H1 (cell line): ENCODE measurements around the gene NOTUM. TPM values are rescaled to one million over a fixed set of nuclear protein-coding genes. Genes with fewer than 3 reads are reported as not detected.
A peak's percentile ranks its signal among the peaks of the same experiment; 100 is the strongest.

Source experiments
- CTCF ChIA-PET: fragments of 300-600 bp; sonication (Branson Sonifier 250); formaldehyde crosslinking; loops from one replicate; lab custom pipeline; 2021; ENCODE audit not compliant: partially characterized antibody; lab: Charles Lee
- POLR2A ChIA-PET: fragments of 300-600 bp; sonication (Branson Sonifier 250); formaldehyde crosslinking; loops from one replicate; lab custom pipeline; 2021; ENCODE audit warnings: inconsistent platforms; ENCODE audit not compliant: partially characterized antibody; lab: Charles Lee
- DNase-seq, 2 experiments: peaks; one replicate each; pipeline versions ENCODE4 v3.0.0 to v3.0.0-alpha.2; 2010 to 2022; ENCODE audit warnings: low spot score in 2 of 2, low read depth in 1 of 2, mixed read lengths in 1 of 2
- FAIRE-seq: peaks from 2 replicates; lab custom pipeline; 2011; peaks lifted over from hg19 to GRCh38; lab: Jason Lieb, UNC
- H2AFZ ChIP-seq: 2 replicates; pipeline ENCODE4 v1.8.1; 2012; ENCODE audit warnings: low read length, inconsistent platforms
- H2AK5ac ChIP-seq: 2 replicates; pipeline ENCODE4 v1.6.1; 2013; ENCODE audit warnings: low read depth, low read length
- H2BK120ac ChIP-seq: replicated peaks from 2 replicates; pipeline ENCODE3; 2013; ENCODE audit warnings: low read depth, low read length, inconsistent platforms
- H2BK12ac ChIP-seq: 2 replicates; pipeline ENCODE4 v1.6.1; 2013; ENCODE audit warnings: low read depth, low read length
- H2BK15ac ChIP-seq: 2 replicates; pipeline ENCODE4 v1.6.1; 2013; ENCODE audit warnings: low read length
- H2BK20ac ChIP-seq: 2 replicates; pipeline ENCODE4 v1.6.1; 2013; ENCODE audit warnings: low read length
- H2BK5ac ChIP-seq: 2 replicates; pipeline ENCODE4 v1.6.1; 2013; ENCODE audit warnings: low read depth, low read length
- H3K14ac ChIP-seq: 2 replicates; pipeline ENCODE4 v1.6.1; 2013; ENCODE audit warnings: inconsistent platforms; ENCODE audit not compliant: insufficient read length
- H3K18ac ChIP-seq: 2 replicates; pipeline ENCODE4 v1.6.1; 2013; ENCODE audit warnings: low read length; ENCODE audit errors: extremely low read depth
- H3K23ac ChIP-seq: 2 replicates; pipeline ENCODE4 v1.6.1; 2013; ENCODE audit warnings: inconsistent platforms; ENCODE audit not compliant: insufficient read length
- H3K23me2 ChIP-seq: 2 replicates; pipeline ENCODE4 v1.6.1; 2013; ENCODE audit warnings: low read depth, low read length
- H3K27ac ChIP-seq: 2 replicates; pipeline ENCODE4 v1.6.1; 2011; ENCODE audit warnings: low read depth, low read length, inconsistent platforms
- H3K27me3 ChIP-seq, 4 experiments: replicated peaks in 1 of 4; 1 replicate in 1 of 4; 2 replicates in 3 of 4; pipeline versions ENCODE4 v1.6.1 to v1.8.1; 2011 to 2013; ENCODE audit warnings: low read length in 3 of 4, mild to moderate bottlenecking in 3 of 4, inconsistent platforms in 2 of 4, mixed read lengths in 2 of 4, moderate library complexity in 1 of 4; ENCODE audit not compliant: control insufficient read depth in 3 of 4, insufficient read depth in 3 of 4; ENCODE audit errors: extremely low read depth in 1 of 4
- H3K36me3 ChIP-seq, 4 experiments: 2 replicates each; pipeline versions ENCODE4 v1.6.1 to v1.8.1; 2011 to 2013; ENCODE audit warnings: mild to moderate bottlenecking in 4 of 4, low read length in 3 of 4, moderate library complexity in 2 of 4, control low read depth in 1 of 4, inconsistent platforms in 1 of 4; ENCODE audit not compliant: insufficient read depth in 4 of 4, control insufficient read depth in 2 of 4
- H3K4ac ChIP-seq: replicated peaks from 2 replicates; pipeline ENCODE3; 2013; ENCODE audit warnings: low read length, low read depth, mixed read lengths, inconsistent platforms; ENCODE audit not compliant: insufficient read length
- H3K4me1 ChIP-seq, 4 experiments: replicated peaks in 1 of 4; 1 replicate in 1 of 4; 2 replicates in 3 of 4; pipeline versions ENCODE4 v1.6.1 to v1.8.1; 2011 to 2013; ENCODE audit warnings: low read length in 3 of 4, inconsistent platforms in 2 of 4, mixed read lengths in 1 of 4; ENCODE audit not compliant: insufficient read depth in 4 of 4, control insufficient read depth in 3 of 4
- H3K4me2 ChIP-seq, 2 experiments: 2 replicates each; pipeline versions ENCODE4 v1.6.1 to v1.8.1; 2011 to 2013; ENCODE audit warnings: low read depth in 2 of 2, low read length in 2 of 2, control low read depth in 1 of 2, inconsistent platforms in 1 of 2, mild to moderate bottlenecking in 1 of 2; ENCODE audit not compliant: insufficient read depth in 1 of 2
- H3K4me3 ChIP-seq, 4 experiments: fragments of 200-600, 300-600 bp in 1 of 4; sonication (generic), shearing (Covaris generic), sonication (Bioruptor Twin) in 1 of 4; 2 replicates each; pipeline versions ENCODE4 v1.5.1 to v1.8.1; 2011 to 2016; ENCODE audit warnings: low read length in 4 of 4, low read depth in 3 of 4, control low read depth in 2 of 4, inconsistent platforms in 2 of 4, mild to moderate bottlenecking in 2 of 4, mixed read lengths in 1 of 4, moderate library complexity in 1 of 4; ENCODE audit not compliant: insufficient read depth in 2 of 4; ENCODE audit errors: extremely low read depth in 1 of 4
- H3K56ac ChIP-seq: replicated peaks from 2 replicates; pipeline ENCODE3; 2013; ENCODE audit warnings: low read depth, mild to moderate bottlenecking, mixed read lengths, low read length, inconsistent platforms; ENCODE audit not compliant: insufficient read length
- H3K79me1 ChIP-seq: 2 replicates; pipeline ENCODE4 v1.6.1; 2013; ENCODE audit warnings: low read depth, low read length, control low read depth
- H3K79me2 ChIP-seq, 2 experiments: 2 replicates each; pipeline versions ENCODE4 v1.6.1 to v1.8.1; 2012 to 2013; ENCODE audit warnings: low read length in 2 of 2, mild to moderate bottlenecking in 2 of 2, inconsistent platforms in 1 of 2; ENCODE audit not compliant: insufficient read depth in 2 of 2, control insufficient read depth in 1 of 2
- H3K9ac ChIP-seq, 4 experiments: replicated peaks in 1 of 4; 1 replicate in 1 of 4; 2 replicates in 3 of 4; pipeline versions ENCODE4 v1.6.1 to v1.8.1; 2011 to 2013; ENCODE audit warnings: low read depth in 3 of 4, low read length in 3 of 4, control low read depth in 2 of 4, mild to moderate bottlenecking in 2 of 4, moderate library complexity in 2 of 4, inconsistent platforms in 1 of 4; ENCODE audit errors: extremely low read depth in 1 of 4
- H3K9me3 ChIP-seq, 2 experiments: 2 replicates each; pipeline versions ENCODE4 v1.6.1 to v1.8.1; 2012 to 2013; ENCODE audit warnings: mild to moderate bottlenecking in 2 of 2, moderate library complexity in 2 of 2, control low read depth in 1 of 2, inconsistent platforms in 1 of 2, low read depth in 1 of 2, low read length in 1 of 2, mixed read lengths in 1 of 2; ENCODE audit not compliant: insufficient read depth in 2 of 2
- H4K20me1 ChIP-seq, 2 experiments: replicated peaks in 1 of 2; 2 replicates each; pipeline versions ENCODE3 to v1.8.1; 2011 to 2013; ENCODE audit warnings: inconsistent platforms in 2 of 2, low read length in 2 of 2, mild to moderate bottlenecking in 1 of 2; ENCODE audit not compliant: insufficient read depth in 2 of 2, control insufficient read depth in 1 of 2
- H4K5ac ChIP-seq: 2 replicates; pipeline ENCODE4 v1.6.1; 2013; ENCODE audit warnings: low read length, low read depth, mixed read lengths, inconsistent platforms; ENCODE audit not compliant: insufficient read length
- H4K8ac ChIP-seq: 2 replicates; pipeline ENCODE4 v1.8.0; 2013; ENCODE audit warnings: mild to moderate bottlenecking, moderate library complexity, low read length, inconsistent platforms; ENCODE audit not compliant: insufficient read depth; ENCODE audit errors: extremely low read depth
- H4K91ac ChIP-seq: replicated peaks from 2 replicates; pipeline ENCODE3; 2013; ENCODE audit warnings: low read length, mixed read lengths, inconsistent platforms; ENCODE audit not compliant: insufficient read length
- ASH2L ChIP-seq: fragments of 200-600, 300-600 bp; sonication (generic); IDR thresholded peaks from one replicate; pipeline ENCODE4 v1.7.1; 2017; ENCODE audit warnings: low read length
- CBX5 ChIP-seq: fragments of 300-800, 300-1000 bp; sonication (generic); IDR thresholded peaks from 2 replicates; pipeline ENCODE4 v1.7.1; 2016; ENCODE audit warnings: antibody characterized with exemption, low read length, low read depth
- CTBP2 ChIP-seq: IDR thresholded peaks from 2 replicates; pipeline ENCODE4 v1.7.0; 2011; ENCODE audit warnings: borderline replicate concordance, mild to moderate bottlenecking, moderate library complexity, mixed read lengths, low read length; ENCODE audit not compliant: insufficient read depth, insufficient read length
- PHF8 ChIP-seq: fragments of 200-600 bp; sonication (generic); conservative IDR thresholded peaks from 2 replicates; pipeline ENCODE4 v1.7.1; 2012; ENCODE audit warnings: low read depth, mild to moderate bottlenecking, inconsistent platforms, low read length, moderate library complexity
- RXRA ChIP-seq: IDR thresholded peaks from 2 replicates; pipeline ENCODE4 v1.6.1; 2011; ENCODE audit warnings: low read depth, mild to moderate bottlenecking, low read length, moderate library complexity; ENCODE audit not compliant: insufficient read depth
- SIN3A ChIP-seq, 2 experiments: IDR thresholded peaks in 1 of 2; conservative IDR thresholded peaks in 1 of 2; 2 replicates each; pipeline ENCODE4 v1.6.1; 2011 to 2012; ENCODE audit warnings: low read length in 2 of 2, improper control_type of control experiment in 1 of 2, low read depth in 1 of 2, mild to moderate bottlenecking in 1 of 2
- SRF ChIP-seq: IDR thresholded peaks from 2 replicates; pipeline ENCODE4 v1.6.1; 2011; ENCODE audit warnings: mild to moderate bottlenecking, low read depth, low read length, moderate library complexity
- YY1 ChIP-seq: IDR thresholded peaks from 2 replicates; pipeline ENCODE4 v1.6.1; 2011; ENCODE audit warnings: low read depth, mild to moderate bottlenecking, low read length
- WGBS, 2 experiments: shearing (Covaris generic) in 1 of 2; methylation state at CpG; one replicate each; pipeline versions ENCODE4 v1.1.6 to v1.1.7; 2013 to 2015; ENCODE audit warnings: low lambda C conversion rate in 2 of 2, mixed read lengths in 2 of 2, inconsistent platforms in 1 of 2, low coverage in 1 of 2, missing lambda C conversion rate in 1 of 2; ENCODE audit not compliant: insufficient replicate concordance in 2 of 2, insufficient coverage in 1 of 2, insufficient read length in 1 of 2; ENCODE audit errors: extremely low coverage in 1 of 2, missing lambda C conversion rate in 1 of 2; 5-methylcytosine and 5-hydroxymethylcytosine counted together
- polyA plus RNA-seq, 7 experiments: library from polyadenylated mRNA; depleted of rRNA in 3 of 7; stranded (reverse) in 5 of 7; unstranded in 2 of 7; fragments of >200 nt in 5 of 7; fragments of 200-250 nt in 2 of 7; gene quantifications; 1 replicate in 5 of 7; 2 replicates in 1 of 7; 4 replicates in 1 of 7; pipeline versions ENCODE4 v1.2.1 to v1.2.3, GENCODE V29; 2011 to 2013; ENCODE audit warnings: missing spikeins in 2 of 7, mixed read lengths in 2 of 7
- total RNA-seq: library from RNA; stranded (reverse); fragmentation: NEBNext Ultra II Directional; extraction: Animal tissue kit (Norgen Biotek cat#: 25700); gene quantifications from 2 replicates; pipeline ENCODE4 v1.2.1, GENCODE V29; 2021
- TF ChIP-seq, protein P1 (sequence below): IDR thresholded peaks from 2 replicates; pipeline ENCODE4 v1.6.1; 2012; ENCODE audit warnings: inconsistent platforms

The NOTUM gene
- total and polyA plus RNA-seq, 2 of the 8 experiments (the other 6 are each of a cell fraction or from before 2014, with no cell fraction given): 0.45 to 0.76 TPM

DNA sequence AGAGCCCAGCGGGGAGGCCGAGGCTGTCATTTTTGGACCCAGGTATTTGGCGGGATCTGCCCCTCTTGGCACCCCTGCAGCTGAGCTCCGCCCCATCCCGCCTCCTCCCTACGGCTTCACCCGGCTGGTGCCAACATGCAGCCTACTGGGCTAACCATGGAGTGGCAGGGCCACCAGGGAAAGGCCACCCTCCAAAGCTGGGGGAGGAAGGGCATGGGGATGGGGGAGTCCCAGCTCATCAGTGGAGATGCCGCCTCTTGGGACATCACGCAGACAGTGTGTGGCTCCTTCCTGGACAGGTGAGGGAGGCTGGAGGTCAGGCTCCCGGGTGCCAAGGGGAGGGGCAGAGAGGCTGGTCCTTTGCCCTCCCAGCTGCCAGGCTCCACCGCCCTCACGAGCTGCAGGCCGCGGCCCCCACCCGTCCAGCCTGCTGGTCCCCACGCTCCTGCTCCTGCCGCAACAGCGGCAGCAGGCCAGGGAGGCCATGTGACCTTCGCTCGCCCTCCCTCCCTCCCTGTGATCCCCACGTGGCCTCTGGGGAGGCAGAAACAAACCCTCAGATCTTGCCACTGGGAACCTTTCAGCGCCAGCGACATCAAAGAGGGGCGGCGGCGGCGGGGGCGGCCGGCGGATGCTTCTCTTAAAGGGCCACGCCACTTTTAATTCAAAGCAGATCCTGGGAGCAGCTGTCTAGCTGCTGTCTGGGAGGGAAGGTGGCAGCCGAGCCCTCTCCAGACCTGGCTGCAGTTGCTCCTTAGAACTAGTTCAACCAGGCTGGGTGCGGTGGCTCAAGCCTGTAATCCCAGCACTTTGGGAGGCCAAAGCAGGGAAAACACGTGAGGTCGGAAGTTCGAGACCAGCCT is 6.8 kb upstream of the NOTUM start:
- Histone ChIP-seq H3K9me3 (no peaks in the 10 kb centered on the region), H3K4me1 (peaks cover 0 to 19% (median 16%) of the 10 kb centered on the region in 4 experiments; a peak in 6 of 7 replicates), H2BK12ac (peak overlapping the region; percentile 87; the same call in 1 of the 2 replicates), H3K4ac (no peak overlapping the region), H4K5ac (no peak overlapping the region), H3K27ac (no peak overlapping the region), H3K23ac (no peak overlapping the region), H3K9ac (no peak overlapping the region), H3K36me3 (no peaks in the 10 kb centered on the region), H2BK15ac (peak overlapping the region; percentile 88), H4K91ac (peak overlapping the region; percentile 87), H3K4me2 (peak overlapping the region; percentile 8 to 58), H4K8ac (no peak overlapping the region; the same call in 1 of the 2 replicates), H4K20me1 (peaks cover 1 to 3% of the 10 kb centered on the region in 2 experiments), H2BK20ac (peak overlapping the region; percentile 97; the same call in 1 of the 2 replicates), H3K18ac (peak overlapping the region; percentile 90), H3K23me2 (no peaks in the 10 kb centered on the region), H2BK5ac (peak overlapping the region; percentile 18; the same call in 1 of the 2 replicates), H2BK120ac (peak overlapping the region; percentile 5), H3K79me2 (no peaks in the 10 kb centered on the region), H3K56ac (no peak overlapping the region), H2AK5ac (no peak overlapping the region), H3K14ac (no peak overlapping the region), H2AFZ (peak overlapping the region; percentile 49; the same call in 1 of the 2 replicates), H3K4me3 (peak overlapping the region in 1 of 4 experiments; percentile 40; a peak in 1 of 8 replicates), H3K27me3 (peaks cover 0 to 43% (median 35%) of the 10 kb centered on the region in 4 experiments; a peak in 6 of 7 replicates), H3K79me1 (no peaks in the 10 kb centered on the region)
- ChIA-PET CTCF (interaction anchor here (0.7 to 2.9 kb wide), 10 partner anchors 9 to 70 kb away, joined by 3 to 16 read pairs (median 4); partner anchors contain the start of gene DCXR), POLR2A (interaction anchor here (0.8 to 4.1 kb wide), 9 partner anchors 8 to 44 kb away, joined by 3 to 20 read pairs (median 5); partner anchors contain the start of genes ASPSCR1 and MAFG)
- FAIRE-seq (no peak), DNase-seq (peak; percentile 43 to 81)
- WGBS, 2 experiments: 30% methylated on average over 16 of the region's 36 CpGs; no CpG with 5 or more reads in 1 of the 2 experiments
- TF ChIP-seq CBX5: no peak
- no peak for TF ChIP-seq CTBP2
- no peak for TF ChIP-seq SRF
- TF ChIP-seq YY1: no peak
- no peak for TF ChIP-seq PHF8
- TF ChIP-seq, protein P1, sequence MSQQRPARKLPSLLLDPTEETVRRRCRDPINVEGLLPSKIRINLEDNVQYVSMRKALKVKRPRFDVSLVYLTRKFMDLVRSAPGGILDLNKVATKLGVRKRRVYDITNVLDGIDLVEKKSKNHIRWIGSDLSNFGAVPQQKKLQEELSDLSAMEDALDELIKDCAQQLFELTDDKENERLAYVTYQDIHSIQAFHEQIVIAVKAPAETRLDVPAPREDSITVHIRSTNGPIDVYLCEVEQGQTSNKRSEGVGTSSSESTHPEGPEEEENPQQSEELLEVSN: peak; percentile 84
- TF ChIP-seq SIN3A (conservative IDR thresholded peaks at IDR 0.05 in 1 of 2, IDR thresholded peaks at IDR 0.05 in 1 of 2; ENCODE audit: low read depth in 1 of 2, low read length in 2 of 2): peak in 1 of 2 experiments; percentile 62; a peak in 1 of 4 replicates
- TF ChIP-seq ASH2L: no peak
- no peak for TF ChIP-seq RXRA
